ENCODE measurements around the gene B9D1. TPM values are rescaled to one million over a fixed set of nuclear protein-coding genes. Genes with fewer than 3 reads are reported as not detected.

The B9D1 gene
- total RNA-seq, 3 donors from 2014 or later (not counting 1 experiment from before 2014, with no cell fraction given): 3.1 to 7.5 (median 3.7) TPM

DNA sequence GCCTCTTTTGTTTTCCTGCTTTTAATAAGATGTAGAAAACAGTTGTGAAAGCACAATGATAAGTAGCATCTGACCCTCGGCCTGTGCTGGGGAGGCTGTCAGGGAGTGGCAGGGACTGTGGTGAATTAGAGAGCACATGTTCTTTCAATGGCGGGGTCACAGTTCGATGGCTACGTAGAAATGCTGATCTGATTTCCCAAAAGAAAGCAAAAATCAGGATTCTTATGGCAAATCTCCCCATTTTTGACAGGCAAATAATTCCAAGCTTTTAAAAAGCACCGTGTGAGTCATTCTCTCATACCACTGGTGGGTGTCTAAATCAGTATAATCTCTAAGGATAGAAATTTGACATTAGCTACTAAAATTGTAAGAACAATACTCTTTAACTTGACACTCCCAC is 11.6 kb upstream of the B9D1 start:
- TF ChIP-seq, protein P1, sequence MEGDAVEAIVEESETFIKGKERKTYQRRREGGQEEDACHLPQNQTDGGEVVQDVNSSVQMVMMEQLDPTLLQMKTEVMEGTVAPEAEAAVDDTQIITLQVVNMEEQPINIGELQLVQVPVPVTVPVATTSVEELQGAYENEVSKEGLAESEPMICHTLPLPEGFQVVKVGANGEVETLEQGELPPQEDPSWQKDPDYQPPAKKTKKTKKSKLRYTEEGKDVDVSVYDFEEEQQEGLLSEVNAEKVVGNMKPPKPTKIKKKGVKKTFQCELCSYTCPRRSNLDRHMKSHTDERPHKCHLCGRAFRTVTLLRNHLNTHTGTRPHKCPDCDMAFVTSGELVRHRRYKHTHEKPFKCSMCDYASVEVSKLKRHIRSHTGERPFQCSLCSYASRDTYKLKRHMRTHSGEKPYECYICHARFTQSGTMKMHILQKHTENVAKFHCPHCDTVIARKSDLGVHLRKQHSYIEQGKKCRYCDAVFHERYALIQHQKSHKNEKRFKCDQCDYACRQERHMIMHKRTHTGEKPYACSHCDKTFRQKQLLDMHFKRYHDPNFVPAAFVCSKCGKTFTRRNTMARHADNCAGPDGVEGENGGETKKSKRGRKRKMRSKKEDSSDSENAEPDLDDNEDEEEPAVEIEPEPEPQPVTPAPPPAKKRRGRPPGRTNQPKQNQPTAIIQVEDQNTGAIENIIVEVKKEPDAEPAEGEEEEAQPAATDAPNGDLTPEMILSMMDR (IDR thresholded peaks at IDR 0.05): no peak
- intact Hi-C loops (cut with micrococcal nuclease): loop anchor here (5.0 kb wide), 1 partner anchor 133 kb away; no protein-coding TSS in a partner anchor
- peaks cover 72% of the 10 kb centered on the region for H3K4me1 ChIP-seq (ENCODE audit: control insufficient read depth, insufficient read depth, low read length)

DNA sequence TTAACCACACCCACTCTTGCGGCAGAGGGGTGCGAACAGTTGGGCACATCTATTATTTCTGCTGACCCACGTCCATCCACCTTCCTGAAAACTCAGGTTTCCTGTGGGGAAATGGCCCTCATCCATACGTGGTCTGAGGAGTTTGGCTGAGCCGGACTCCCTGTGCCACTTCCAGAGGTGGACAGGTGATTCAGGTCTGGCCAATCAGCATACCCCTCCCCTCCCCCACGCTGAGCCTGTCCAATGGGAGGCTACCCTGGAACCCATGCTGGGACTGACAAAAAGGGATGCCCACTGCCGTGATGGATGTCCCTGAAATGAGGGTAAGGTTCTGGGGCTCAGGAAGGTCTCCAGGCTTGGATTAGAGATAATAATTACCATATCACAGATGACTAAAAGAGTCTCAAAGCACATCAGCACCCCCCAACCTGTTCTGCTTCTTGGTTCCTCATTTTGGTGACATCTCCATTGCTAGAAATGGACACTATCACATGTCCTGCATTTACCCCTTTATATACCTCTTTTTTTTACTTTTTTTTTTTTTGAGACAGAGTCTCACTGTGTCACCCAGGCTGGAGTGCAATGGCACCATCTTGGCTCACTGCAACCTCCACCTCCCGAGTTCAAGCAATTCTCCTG is 10.5 kb upstream of the B9D1 start:
- Histone ChIP-seq H3K36me3 (ENCODE audit: control insufficient read depth, insufficient read depth, low read length) (no peaks in the 10 kb centered on the region), H3K27ac (ENCODE audit: low read length) (no peak overlapping the region), H3K27me3 (ENCODE audit: control insufficient read depth, insufficient read depth, low read length) (no peaks in the 10 kb centered on the region), H3K9me3 (ENCODE audit: control insufficient read depth, insufficient read depth, low read length) (no peaks in the 10 kb centered on the region), H3K4me1 (ENCODE audit: control insufficient read depth, insufficient read depth, low read length) (peaks cover 73% of the 10 kb centered on the region), H3K4me3 (ENCODE audit: low read length) (no peak overlapping the region)
- Mint-ChIP-seq H3K27me3 (ENCODE audit: low read depth in 2 of 2) (no peaks in the 10 kb centered on the region), H3K4me3 (peak overlapping the region; percentile 31), H3K9me3 (no peaks in the 10 kb centered on the region), H3K27ac (peak overlapping the region in 1 of 2 donors; percentile 95), H3K36me3 (no peaks in the 10 kb centered on the region), H3K4me1 (peaks cover 74 to 84% of the 10 kb centered on the region in 2 donors)
- ATAC-seq (no peak), DNase-seq (no peak)
- TF ChIP-seq, protein P1 (IDR thresholded peaks at IDR 0.05): no peak
- intact Hi-C loops (cut with micrococcal nuclease): loop anchor here (5.0 kb wide), 1 partner anchor 134 kb away; no protein-coding TSS in a partner anchor
- 93% methylated on average over 7 of the region's 8 CpGs for WGBS (ENCODE audit: insufficient coverage)

More for the DNA sequence above, 11.6 kb upstream of the B9D1 start:
- Mint-ChIP-seq H3K27me3 (ENCODE audit: low read depth in 2 of 2) (no peaks in the 10 kb centered on the region), H3K4me1 (peaks cover 65 to 81% of the 10 kb centered on the region in 2 donors), H3K36me3 (no peaks in the 10 kb centered on the region), H3K4me3 (peak overlapping the region; percentile 25), H3K27ac (peak overlapping the region in 1 of 2 donors; percentile 16), H3K9me3 (no peaks in the 10 kb centered on the region)
- Histone ChIP-seq H3K4me3 (ENCODE audit: low read length) (no peak overlapping the region), H3K27me3 (ENCODE audit: control insufficient read depth, insufficient read depth, low read length) (no peaks in the 10 kb centered on the region), H3K9me3 (ENCODE audit: control insufficient read depth, insufficient read depth, low read length) (no peaks in the 10 kb centered on the region), H3K27ac (ENCODE audit: low read length) (no peak overlapping the region), H3K36me3 (ENCODE audit: control insufficient read depth, insufficient read depth, low read length) (no peaks in the 10 kb centered on the region)
- ATAC-seq (no peak), DNase-seq (no peak)
- WGBS (ENCODE audit: insufficient coverage): 93% methylated on average over 5 of the region's 5 CpGs

DNA sequence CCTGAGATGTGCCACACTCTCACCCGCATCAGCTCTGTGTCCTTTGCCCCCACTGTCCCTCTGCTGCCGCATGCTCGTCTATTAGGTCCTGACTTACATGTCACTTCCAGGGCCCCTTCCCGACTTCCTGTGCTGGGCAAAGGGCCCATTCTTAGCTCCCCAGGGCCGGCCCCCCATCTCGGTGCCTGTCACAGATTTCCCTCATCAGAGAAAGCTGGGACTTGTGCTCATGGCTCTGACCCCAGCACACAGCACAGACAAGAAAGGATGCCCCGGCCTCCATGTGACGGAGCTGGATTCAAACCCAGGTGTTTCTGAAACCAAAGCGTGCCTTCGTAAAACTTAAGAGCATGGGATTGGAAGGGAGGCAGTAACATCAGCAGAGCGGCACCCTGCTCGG is 9.9 kb upstream of the B9D1 start:
- Mint-ChIP-seq H3K9me3 (no peaks in the 10 kb centered on the region), H3K27me3 (ENCODE audit: low read depth in 2 of 2) (no peaks in the 10 kb centered on the region), H3K4me1 (peaks cover 71 to 85% of the 10 kb centered on the region in 2 donors), H3K27ac (peak overlapping the region; percentile 91 to 95), H3K36me3 (no peaks in the 10 kb centered on the region), H3K4me3 (peak overlapping the region; percentile 83)
- H3K4me3 ChIP-seq (ENCODE audit: low read length): no peak overlapping the region
- H3K27me3 ChIP-seq (ENCODE audit: control insufficient read depth, insufficient read depth, low read length): no peaks in the 10 kb centered on the region
- 71% methylated on average over 12 of the region's 12 CpGs for WGBS (ENCODE audit: insufficient coverage)
- H3K36me3 ChIP-seq (ENCODE audit: control insufficient read depth, insufficient read depth, low read length): no peaks in the 10 kb centered on the region
- TF ChIP-seq, protein P1 (IDR thresholded peaks at IDR 0.05): no peak
- H3K9me3 ChIP-seq (ENCODE audit: control insufficient read depth, insufficient read depth, low read length): no peaks in the 10 kb centered on the region
- ATAC-seq (no peak), DNase-seq (no peak)
- peaks cover 71% of the 10 kb centered on the region for H3K4me1 ChIP-seq (ENCODE audit: control insufficient read depth, insufficient read depth, low read length)
- H3K27ac ChIP-seq (ENCODE audit: low read length): peak overlapping the region; percentile 80
- intact Hi-C loops (cut with micrococcal nuclease): loop anchor here (5.0 kb wide), 1 partner anchor 135 kb away; no protein-coding TSS in a partner anchor

Measured in natural killer cell (primary cell).